ENCODE measurements around the gene NCR3LG1.

The NCR3LG1 gene

GRCh38 chr11:17388609-17389210 is 37.1 kb downstream of the NCR3LG1 start, which contains the start of gene KCNJ11:
TSS of gene KCNJ11 (minus strand) at chr11:17388659. CDS start at chr11:17388091, 568 bp downstream.
- Histone ChIP-seq H3K36me3 (ENCODE audit: insufficient read depth, low read length) (peaks cover 6% of the 10 kb centered on the region; the same call in 1 of the 2 replicates), H3K27ac (ENCODE audit: low read depth, low read length, poor library complexity, severe bottlenecking) (peak within 1 kb of the TSS; percentile 76), H3K9ac (ENCODE audit: low read length) (peak within 1 kb of the TSS; percentile 71), H3K4me1 (ENCODE audit: insufficient read depth, low read length, severe bottlenecking) (peaks cover 48% of the 10 kb centered on the region), H3K79me2 (ENCODE audit: insufficient read depth, low read length) (no peaks in the 10 kb centered on the region), H3K4me2 (ENCODE audit: low read length) (peak within 1 kb of the TSS; percentile 84), H3K9me3 (ENCODE audit: low read length) (no peaks in the 10 kb centered on the region), H3F3A (ENCODE audit: insufficient read depth, low read length) (no peaks in the 10 kb centered on the region), H4K20me1 (ENCODE audit: insufficient read depth, low read length) (no peaks in the 10 kb centered on the region), H3K4me3 (ENCODE audit: low read depth, low read length, poor library complexity, severe bottlenecking) (peak within 1 kb of the TSS; percentile 70), H3K9me2 (ENCODE audit: low read depth, low read length) (no peaks in the 10 kb centered on the region), H2AFZ (ENCODE audit: low read length) (no peak within 1 kb of the TSS), H3K27me3 (ENCODE audit: insufficient read depth, low read length) (no peaks in the 10 kb centered on the region)
- TF ChIP-seq EZH2 (IDR thresholded peaks at IDR 0.05; ENCODE audit: borderline replicate concordance, low read length): no peak

- peak overlapping the region; percentile 71 for H3K9ac ChIP-seq (ENCODE audit: low read length)
- H2AFZ ChIP-seq (ENCODE audit: low read length): no peak overlapping the region
- TF ChIP-seq CTCF (IDR thresholded peaks at IDR 0.05; ENCODE audit: low read length) (peak; percentile 37), EZH2 (IDR thresholded peaks at IDR 0.05; ENCODE audit: borderline replicate concordance, low read length) (no peak)
Measured at GRCh38 chr11:17389211-17389956, 37.8 kb downstream of the NCR3LG1 start.

GRCh38 chr11:17389957-17390649 is 38.5 kb downstream of the NCR3LG1 start:
- Histone ChIP-seq H2AFZ (ENCODE audit: low read length) (no peak overlapping the region), H3K36me3 (ENCODE audit: insufficient read depth, low read length) (0 out of 2 replicates have a peak, but pooled peaks cover 6% of the 10 kb centered on the region), H3K4me1 (ENCODE audit: insufficient read depth, low read length, severe bottlenecking) (peaks cover 47% of the 10 kb centered on the region), H3K9me2 (ENCODE audit: low read depth, low read length) (no peaks in the 10 kb centered on the region), H3K9me3 (ENCODE audit: low read length) (no peaks in the 10 kb centered on the region), H3K9ac (ENCODE audit: low read length) (peak overlapping the region; percentile 51), H3K4me2 (ENCODE audit: low read length) (peak overlapping the region; percentile 84), H4K20me1 (ENCODE audit: insufficient read depth, low read length) (no peaks in the 10 kb centered on the region), H3K79me2 (ENCODE audit: insufficient read depth, low read length) (no peaks in the 10 kb centered on the region), H3K27ac (ENCODE audit: low read depth, low read length, poor library complexity, severe bottlenecking) (peak overlapping the region; percentile 76), H3F3A (ENCODE audit: insufficient read depth, low read length) (no peaks in the 10 kb centered on the region), H3K4me3 (ENCODE audit: low read depth, low read length, poor library complexity, severe bottlenecking) (peak overlapping the region; percentile 70), H3K27me3 (ENCODE audit: insufficient read depth, low read length) (no peaks in the 10 kb centered on the region)
- TF ChIP-seq CTCF (IDR thresholded peaks at IDR 0.05; ENCODE audit: low read length): no peak
- TF ChIP-seq EZH2 (IDR thresholded peaks at IDR 0.05; ENCODE audit: borderline replicate concordance, low read length): no peak

More at GRCh38 chr11:17389211-17389956, 37.8 kb downstream of the NCR3LG1 start:
- Histone ChIP-seq H3K36me3 (ENCODE audit: insufficient read depth, low read length) (0 out of 2 replicates have a peak, but pooled peaks cover 6% of the 10 kb centered on the region), H3K27me3 (ENCODE audit: insufficient read depth, low read length) (no peaks in the 10 kb centered on the region), H4K20me1 (ENCODE audit: insufficient read depth, low read length) (no peaks in the 10 kb centered on the region), H3K9me2 (ENCODE audit: low read depth, low read length) (no peaks in the 10 kb centered on the region), H3K4me1 (ENCODE audit: insufficient read depth, low read length, severe bottlenecking) (peaks cover 48% of the 10 kb centered on the region), H3K79me2 (ENCODE audit: insufficient read depth, low read length) (no peaks in the 10 kb centered on the region), H3F3A (ENCODE audit: insufficient read depth, low read length) (no peaks in the 10 kb centered on the region), H3K4me2 (ENCODE audit: low read length) (peak overlapping the region; percentile 84), H3K9me3 (ENCODE audit: low read length) (no peaks in the 10 kb centered on the region), H3K27ac (ENCODE audit: low read depth, low read length, poor library complexity, severe bottlenecking) (peak overlapping the region; percentile 76), H3K4me3 (ENCODE audit: low read depth, low read length, poor library complexity, severe bottlenecking) (peak overlapping the region; percentile 70)

Measured in OCI-LY1 (cell line).